Muscle layer of colon (tissue), 2 donors: ENCODE data around the gene SERPINB3.

Experiments
- H3K27ac ChIP-seq: one replicate; pipeline ENCODE4 v1.7.0; 2013; ENCODE audit warnings: low read depth, mild to moderate bottlenecking, low read length, moderate library complexity
- H3K27me3 ChIP-seq, 2 donors: one replicate each; pipeline ENCODE4 v1.7.0; 2013; ENCODE audit warnings: low read length in 2 of 2, mild to moderate bottlenecking in 2 of 2; ENCODE audit not compliant: insufficient read depth in 2 of 2, control insufficient read depth in 1 of 2
- H3K36me3 ChIP-seq: one replicate; pipeline ENCODE4 v1.7.0; 2013; ENCODE audit warnings: mild to moderate bottlenecking, low read length; ENCODE audit not compliant: insufficient read depth
- H3K4me1 ChIP-seq: one replicate; pipeline ENCODE4 v1.7.0; 2013; ENCODE audit warnings: mild to moderate bottlenecking, low read length; ENCODE audit not compliant: insufficient read depth
- H3K4me3 ChIP-seq, 2 donors: one replicate each; pipeline ENCODE4 v1.7.0; 2013; ENCODE audit warnings: low read length in 2 of 2, low read depth in 1 of 2, mild to moderate bottlenecking in 1 of 2, moderate library complexity in 1 of 2
- H3K9ac ChIP-seq: one replicate; pipeline ENCODE4 v1.7.0; 2013; ENCODE audit warnings: low read length
- H3K9me3 ChIP-seq: one replicate; pipeline ENCODE4 v1.7.0; 2013; ENCODE audit warnings: mild to moderate bottlenecking, low read length
- donor health status: abdominal sarcoma.
- donor health status: Adenocarcinoma of cecum.

The SERPINB3 gene

DNA sequence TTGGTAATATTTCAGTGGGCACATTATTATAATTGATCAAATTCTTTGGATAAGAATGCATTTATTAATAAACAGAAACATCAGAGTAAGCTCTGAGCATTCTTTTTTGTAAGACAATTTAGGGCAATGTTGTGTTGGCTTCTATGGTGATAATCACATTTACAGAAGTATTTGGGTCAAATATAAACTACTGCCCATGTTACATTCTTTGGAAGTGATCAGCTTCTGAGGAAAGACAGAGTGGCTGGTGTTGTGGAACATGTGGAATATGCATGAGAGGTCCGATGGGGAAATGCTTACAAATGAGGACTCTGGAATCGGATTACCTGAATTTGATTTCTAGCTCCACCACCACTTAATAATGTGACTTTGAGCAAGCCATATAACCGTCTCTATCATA is 55.2 kb downstream of the SERPINB3 start:
- no peaks in the 10 kb centered on the region for H3K9me3 ChIP-seq
- no peak overlapping the region for H3K9ac ChIP-seq
- H3K27ac ChIP-seq: no peak overlapping the region
- H3K27me3 ChIP-seq: no peaks in the 10 kb centered on the region
- H3K4me3 ChIP-seq: no peak overlapping the region
- H3K4me1 ChIP-seq: peaks cover 6% of the 10 kb centered on the region
- H3K36me3 ChIP-seq: no peaks in the 10 kb centered on the region
